Activated naive CD8-positive, alpha-beta T cell treated with anti-CD3 and anti-CD28 coated beads for 36 hours (primary cell): Measurements from ENCODE around the gene TMEM131L. TPM values are rescaled to one million over a fixed set of nuclear protein-coding genes. Genes with fewer than 3 reads are reported as not detected.
"Not testable (repeated sequence)": the region's sequence is repeated elsewhere in the genome, so short reads cannot be mapped to it uniquely, and the experiment has no call there.

Source experiments
- DNase-seq: peaks from one replicate; pipeline ENCODE4 v3.0.0; 2021
- H3K27ac Mint-ChIP-seq: one replicate; pipeline ENCODE4 v1.8.0; 2022; ENCODE audit warnings: mild to moderate bottlenecking, moderate library complexity, mixed read lengths
- H3K27me3 Mint-ChIP-seq: one replicate; pipeline ENCODE4 v1.8.0; 2022; ENCODE audit warnings: mild to moderate bottlenecking, mixed read lengths
- H3K36me3 Mint-ChIP-seq: one replicate; pipeline ENCODE4 v1.8.0; 2021; ENCODE audit warnings: mild to moderate bottlenecking, mixed read lengths
- H3K4me1 Mint-ChIP-seq: one replicate; pipeline ENCODE4 v1.8.0; 2021; ENCODE audit warnings: mixed read lengths
- H3K4me3 Mint-ChIP-seq: one replicate; pipeline ENCODE4 v1.8.0; 2022; ENCODE audit warnings: mild to moderate bottlenecking, moderate library complexity, mixed read lengths
- H3K9me3 Mint-ChIP-seq: one replicate; pipeline ENCODE4 v1.8.0; 2022; ENCODE audit warnings: mixed read lengths
- total RNA-seq, 2 experiments: library from RNA; stranded (reverse); gene quantifications; one replicate each; pipeline ENCODE4 v1.2.3, GENCODE V29; 2021

Gene TMEM131L
- total RNA-seq = 10 to 100 TPM; 45.4 to 48.1 TPM

GRCh38 chr4:153466081-153466948, at the start of gene TMEM131L:
TSS of gene TMEM131L (plus strand) at chr4:153466360. CDS start at chr4:153466398, 38 bp downstream.
- H3K4me1 Mint-ChIP-seq = peaks cover 39% of the 10 kb centered on the region

GRCh38 chr4:153416456-153416855, 49.7 kb upstream of the TMEM131L start:
- not testable (repeated sequence) for DNase-seq, H3K4me3 Mint-ChIP-seq, H3K27ac Mint-ChIP-seq, H3K27me3 Mint-ChIP-seq, H3K9me3 Mint-ChIP-seq
- Mint-ChIP-seq H3K36me3 (peaks cover 10% of the 10 kb centered on the region), H3K4me1 (peaks cover 19% of the 10 kb centered on the region)

More at GRCh38 chr4:153466081-153466948, at the start of gene TMEM131L:
- Mint-ChIP-seq H3K27ac (peak within 1 kb of the TSS; percentile 96), H3K9me3 (no peaks in the 10 kb centered on the region), H3K4me3 (peak within 1 kb of the TSS; percentile 92), H3K36me3 (peaks cover 34% of the 10 kb centered on the region), H3K27me3 (no peaks in the 10 kb centered on the region)
- peak; percentile 78 for DNase-seq

- H3K27ac Mint-ChIP-seq = no peak overlapping the region
These were observed 48.0 kb upstream of the TMEM131L start for GRCh38 chr4:153418121-153418520.

GRCh38 chr4:153418558-153418957, 47.6 kb upstream of the TMEM131L start:
- no peak for DNase-seq
- H3K27me3 Mint-ChIP-seq = no peaks in the 10 kb centered on the region
- peaks cover 6% of the 10 kb centered on the region for H3K36me3 Mint-ChIP-seq
- no peak overlapping the region for H3K4me3 Mint-ChIP-seq
- H3K9me3 Mint-ChIP-seq = no peaks in the 10 kb centered on the region
- H3K27ac Mint-ChIP-seq = no peak overlapping the region
- peaks cover 25% of the 10 kb centered on the region for H3K4me1 Mint-ChIP-seq

More at GRCh38 chr4:153418121-153418520, 48.0 kb upstream of the TMEM131L start:
- H3K9me3 Mint-ChIP-seq = no peaks in the 10 kb centered on the region
- peaks cover 6% of the 10 kb centered on the region for H3K36me3 Mint-ChIP-seq
- no peak overlapping the region for H3K4me3 Mint-ChIP-seq
- H3K4me1 Mint-ChIP-seq = peaks cover 25% of the 10 kb centered on the region
- no peaks in the 10 kb centered on the region for H3K27me3 Mint-ChIP-seq
- DNase-seq = no peak

- Mint-ChIP-seq H3K27me3 (no peaks in the 10 kb centered on the region), H3K36me3 (peaks cover 3% of the 10 kb centered on the region), H3K27ac (no peak overlapping the region), H3K9me3 (no peaks in the 10 kb centered on the region), H3K4me3 (no peak overlapping the region), H3K4me1 (peaks cover 25% of the 10 kb centered on the region)
- DNase-seq = no peak
These were observed 47.1 kb upstream of the TMEM131L start for GRCh38 chr4:153419029-153419428.

- H3K36me3 Mint-ChIP-seq = peaks cover 3% of the 10 kb centered on the region
- H3K27ac Mint-ChIP-seq = no peak overlapping the region
These were observed 46.4 kb upstream of the TMEM131L start for GRCh38 chr4:153419673-153420278.

GRCh38 chr4:153420361-153420760, 45.8 kb upstream of the TMEM131L start:
- no peak overlapping the region for H3K4me3 Mint-ChIP-seq
- peaks cover 3% of the 10 kb centered on the region for H3K36me3 Mint-ChIP-seq
- H3K27ac Mint-ChIP-seq = no peak overlapping the region
- peaks cover 28% of the 10 kb centered on the region for H3K4me1 Mint-ChIP-seq
- DNase-seq = no peak
- no peaks in the 10 kb centered on the region for H3K27me3 Mint-ChIP-seq
- H3K9me3 Mint-ChIP-seq = no peaks in the 10 kb centered on the region

More at GRCh38 chr4:153419673-153420278, 46.4 kb upstream of the TMEM131L start:
- H3K4me3 Mint-ChIP-seq = no peak overlapping the region
- no peaks in the 10 kb centered on the region for H3K27me3 Mint-ChIP-seq
- peaks cover 28% of the 10 kb centered on the region for H3K4me1 Mint-ChIP-seq
- DNase-seq = no peak
- H3K9me3 Mint-ChIP-seq = no peaks in the 10 kb centered on the region

GRCh38 chr4:153421941-153422340, 44.2 kb upstream of the TMEM131L start:
- H3K9me3 Mint-ChIP-seq = no peaks in the 10 kb centered on the region
- no peak overlapping the region for H3K4me3 Mint-ChIP-seq
- peaks cover 36% of the 10 kb centered on the region for H3K4me1 Mint-ChIP-seq
- no peak for DNase-seq
- H3K36me3 Mint-ChIP-seq = peaks cover 2% of the 10 kb centered on the region
- no peak overlapping the region for H3K27ac Mint-ChIP-seq
- H3K27me3 Mint-ChIP-seq = no peaks in the 10 kb centered on the region

GRCh38 chr4:153426207-153426885, 39.8 kb upstream of the TMEM131L start:
- Mint-ChIP-seq H3K27ac (peak overlapping the region; percentile 78), H3K27me3 (no peaks in the 10 kb centered on the region), H3K4me1 (peaks cover 52% of the 10 kb centered on the region), H3K9me3 (no peaks in the 10 kb centered on the region), H3K36me3 (peaks cover 5% of the 10 kb centered on the region), H3K4me3 (no peak overlapping the region)
- DNase-seq = no peak

GRCh38 chr4:153427363-153428071, 38.6 kb upstream of the TMEM131L start:
- Mint-ChIP-seq H3K27ac (peak overlapping the region; percentile 13), H3K4me1 (peaks cover 48% of the 10 kb centered on the region), H3K4me3 (no peak overlapping the region)

GRCh38 chr4:153428941-153429475, 37.2 kb upstream of the TMEM131L start:
- peak overlapping the region; percentile 34 for H3K27ac Mint-ChIP-seq
- peaks cover 58% of the 10 kb centered on the region for H3K4me1 Mint-ChIP-seq
- peaks cover 5% of the 10 kb centered on the region for H3K36me3 Mint-ChIP-seq
- H3K4me3 Mint-ChIP-seq = no peak overlapping the region
- no peaks in the 10 kb centered on the region for H3K27me3 Mint-ChIP-seq
- H3K9me3 Mint-ChIP-seq = no peaks in the 10 kb centered on the region
- no peak for DNase-seq

More at GRCh38 chr4:153427363-153428071, 38.6 kb upstream of the TMEM131L start:
- DNase-seq = no peak
- peaks cover 5% of the 10 kb centered on the region for H3K36me3 Mint-ChIP-seq
- H3K27me3 Mint-ChIP-seq = no peaks in the 10 kb centered on the region
- H3K9me3 Mint-ChIP-seq = no peaks in the 10 kb centered on the region

- Mint-ChIP-seq H3K27ac (peak overlapping the region; percentile 91), H3K36me3 (peaks cover 1% of the 10 kb centered on the region), H3K9me3 (no peaks in the 10 kb centered on the region), H3K4me3 (peak overlapping the region; percentile 77), H3K4me1 (peaks cover 59% of the 10 kb centered on the region), H3K27me3 (no peaks in the 10 kb centered on the region)
- peak; percentile 81 for DNase-seq
These were observed 33.0 kb upstream of the TMEM131L start for GRCh38 chr4:153432965-153433753.

- Mint-ChIP-seq H3K36me3 (peaks cover 1% of the 10 kb centered on the region), H3K9me3 (no peaks in the 10 kb centered on the region), H3K27me3 (no peaks in the 10 kb centered on the region), H3K4me3 (peak overlapping the region; percentile 77), H3K4me1 (peaks cover 59% of the 10 kb centered on the region), H3K27ac (peak overlapping the region; percentile 91)
- DNase-seq = no peak
These were observed 32.4 kb upstream of the TMEM131L start for GRCh38 chr4:153433754-153434105.

- Mint-ChIP-seq H3K4me1 (peaks cover 59% of the 10 kb centered on the region), H3K36me3 (peaks cover 1% of the 10 kb centered on the region), H3K9me3 (no peaks in the 10 kb centered on the region), H3K27ac (peak overlapping the region; percentile 91), H3K27me3 (no peaks in the 10 kb centered on the region), H3K4me3 (peak overlapping the region; percentile 77)
- no peak for DNase-seq
These were observed 32.0 kb upstream of the TMEM131L start for GRCh38 chr4:153434190-153434589.
